ENCODE measurements around the gene HNRNPUL2. TPM values are rescaled to one million over a fixed set of nuclear protein-coding genes. Genes with fewer than 3 reads are reported as not detected.
A peak's percentile ranks its signal among the peaks of the same experiment; 100 is the strongest.
"Not testable (repeated sequence)": the region's sequence is repeated elsewhere in the genome, so short reads cannot be mapped to it uniquely, and the experiment has no call there.

HNRNPUL2 gene
- total RNA-seq, 2 donors from 2014 or later: 21.3 to 41.8 TPM

DNA sequence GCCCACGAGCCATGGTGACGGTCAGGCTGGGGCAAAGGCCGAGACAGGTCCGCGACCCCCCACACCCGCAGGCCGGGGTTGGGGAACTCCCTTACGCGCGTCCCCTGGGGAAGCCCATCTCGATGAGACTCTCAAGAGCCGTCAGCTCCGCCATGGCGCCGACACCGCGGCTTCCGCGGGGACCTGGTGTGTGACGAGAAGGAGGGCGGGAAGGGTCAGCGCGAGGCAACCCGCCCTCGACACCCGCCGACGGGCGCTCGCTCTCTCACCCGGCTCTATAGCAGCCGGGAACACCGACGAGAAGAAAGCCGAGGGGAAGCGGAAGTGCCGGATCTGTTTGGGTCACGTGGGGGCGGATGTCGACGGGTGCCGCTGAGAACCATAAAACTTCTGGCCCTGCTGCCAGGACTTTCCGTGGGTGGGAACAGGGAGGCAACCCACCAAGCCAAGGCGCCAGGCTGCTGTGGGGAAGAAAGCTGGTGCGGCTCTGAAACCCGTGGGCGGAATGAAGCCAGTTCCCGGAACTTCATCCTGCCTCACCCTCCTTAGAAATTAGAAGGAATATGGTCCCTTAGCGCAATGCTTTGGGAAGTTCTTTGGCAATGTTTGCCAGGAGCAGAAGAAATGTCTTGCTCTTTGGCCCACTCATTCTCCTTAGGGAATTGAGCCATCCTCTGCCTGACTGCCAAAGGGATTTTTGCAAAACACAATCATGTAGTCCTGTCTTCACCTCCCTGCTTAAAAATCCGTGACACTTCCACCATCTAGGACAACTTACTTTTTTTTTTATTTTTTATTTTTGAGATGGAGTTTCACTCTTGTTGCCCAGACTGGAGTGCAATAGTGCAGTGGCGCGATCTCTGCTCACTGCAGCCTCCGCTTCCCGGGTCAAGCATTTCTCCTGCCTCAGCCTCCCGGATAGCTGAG, 48.2 kb downstream of the HNRNPUL2 start, which contains the start of gene UBXN1:
TSS of gene UBXN1 (minus strand) at position 304 of the 927 bp plus-strand sequence. CDS start at position 154, 150 bp downstream.
- Histone ChIP-seq H3K4me1 (ENCODE audit: control insufficient read depth in 1 of 2, low read depth in 2 of 2) (peaks cover 11 to 23% of the 10 kb centered on the region in 2 donors), H3K27ac (peak within 1 kb of the TSS; percentile 93 to 97), H3K27me3 (replicated peaks; ENCODE audit: insufficient read depth) (no peaks in the 10 kb centered on the region), H3K4me3 (peak within 1 kb of the TSS; percentile 100), H3K36me3 (peaks cover 16% of the 10 kb centered on the region), H3K9me3 (no peaks in the 10 kb centered on the region)
- ATAC-seq (ENCODE audit: insufficient number of reproducible peaks, low FRiP score, low read depth) (peak; percentile 82), DNase-seq (ENCODE audit: low spot score) (peak; percentile 87)
- TF ChIP-seq, protein P1, sequence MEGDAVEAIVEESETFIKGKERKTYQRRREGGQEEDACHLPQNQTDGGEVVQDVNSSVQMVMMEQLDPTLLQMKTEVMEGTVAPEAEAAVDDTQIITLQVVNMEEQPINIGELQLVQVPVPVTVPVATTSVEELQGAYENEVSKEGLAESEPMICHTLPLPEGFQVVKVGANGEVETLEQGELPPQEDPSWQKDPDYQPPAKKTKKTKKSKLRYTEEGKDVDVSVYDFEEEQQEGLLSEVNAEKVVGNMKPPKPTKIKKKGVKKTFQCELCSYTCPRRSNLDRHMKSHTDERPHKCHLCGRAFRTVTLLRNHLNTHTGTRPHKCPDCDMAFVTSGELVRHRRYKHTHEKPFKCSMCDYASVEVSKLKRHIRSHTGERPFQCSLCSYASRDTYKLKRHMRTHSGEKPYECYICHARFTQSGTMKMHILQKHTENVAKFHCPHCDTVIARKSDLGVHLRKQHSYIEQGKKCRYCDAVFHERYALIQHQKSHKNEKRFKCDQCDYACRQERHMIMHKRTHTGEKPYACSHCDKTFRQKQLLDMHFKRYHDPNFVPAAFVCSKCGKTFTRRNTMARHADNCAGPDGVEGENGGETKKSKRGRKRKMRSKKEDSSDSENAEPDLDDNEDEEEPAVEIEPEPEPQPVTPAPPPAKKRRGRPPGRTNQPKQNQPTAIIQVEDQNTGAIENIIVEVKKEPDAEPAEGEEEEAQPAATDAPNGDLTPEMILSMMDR (IDR thresholded peaks at IDR 0.05): no peak

DNA sequence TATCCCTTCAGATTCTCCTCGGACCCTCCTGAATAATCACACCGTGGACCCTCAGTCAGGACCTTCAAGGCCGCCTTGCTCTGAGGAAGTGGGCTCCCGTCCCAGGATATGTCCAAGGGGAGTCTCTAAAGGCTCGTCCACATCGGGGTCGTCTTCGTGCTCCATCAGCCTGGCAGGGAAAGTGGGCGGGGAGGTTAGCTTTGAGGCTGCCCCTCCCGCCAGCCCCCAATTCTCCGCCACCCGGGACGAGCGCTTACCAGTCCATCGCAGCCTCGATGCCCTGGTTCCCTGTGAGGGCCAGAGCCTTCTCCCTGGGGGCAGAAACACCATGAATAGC, 48.9 kb downstream of the HNRNPUL2 start:
- H3K9me3 ChIP-seq: no peaks in the 10 kb centered on the region
- DNase-seq (ENCODE audit: low spot score) (no peak), ATAC-seq (ENCODE audit: insufficient number of reproducible peaks, low FRiP score, low read depth) (no peak)
- peak overlapping the region; percentile 93 to 97 for H3K27ac ChIP-seq
- peak overlapping the region; percentile 100 for H3K4me3 ChIP-seq
- TF ChIP-seq, protein P1 (IDR thresholded peaks at IDR 0.05): no peak
- peaks cover 16% of the 10 kb centered on the region for H3K36me3 ChIP-seq
- H3K27me3 ChIP-seq (replicated peaks; ENCODE audit: insufficient read depth): no peaks in the 10 kb centered on the region
- peaks cover 11 to 25% of the 10 kb centered on the region in 2 donors for H3K4me1 ChIP-seq (ENCODE audit: control insufficient read depth in 1 of 2, low read depth in 2 of 2)

DNA sequence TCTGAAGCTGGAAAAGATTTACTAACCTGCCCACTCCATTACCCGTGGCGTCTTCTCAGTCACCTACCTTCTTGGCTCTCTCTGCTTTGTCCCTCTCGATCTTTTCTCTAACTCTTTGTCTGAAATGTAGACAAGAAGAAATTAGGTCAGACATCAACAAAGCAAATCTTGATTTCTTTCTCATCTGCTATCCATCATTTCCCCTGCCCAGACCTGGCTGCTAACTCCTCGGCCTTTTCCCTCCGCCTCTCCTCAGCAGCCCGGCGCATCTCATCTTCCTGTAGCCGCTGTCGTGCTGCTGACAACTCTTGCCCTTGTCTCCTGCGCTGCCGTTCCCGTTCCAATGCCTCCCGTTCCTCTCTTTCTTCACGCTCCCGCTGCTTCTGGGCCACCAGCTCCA, 49.5 kb downstream of the HNRNPUL2 start:
- H3K9me3 ChIP-seq: no peaks in the 10 kb centered on the region
- TF ChIP-seq, protein P1 (IDR thresholded peaks at IDR 0.05): no peak
- H3K4me1 ChIP-seq (ENCODE audit: control insufficient read depth in 1 of 2, low read depth in 2 of 2): peaks cover 15 to 31% of the 10 kb centered on the region in 2 donors
- DNase-seq (ENCODE audit: low spot score): no peak
- no peak for ATAC-seq (ENCODE audit: insufficient number of reproducible peaks, low FRiP score, low read depth)
- H3K27me3 ChIP-seq (replicated peaks; ENCODE audit: insufficient read depth): no peaks in the 10 kb centered on the region
- peaks cover 16% of the 10 kb centered on the region for H3K36me3 ChIP-seq
- H3K4me3 ChIP-seq: peak overlapping the region; percentile 100
- peak overlapping the region; percentile 93 to 97 for H3K27ac ChIP-seq

DNA sequence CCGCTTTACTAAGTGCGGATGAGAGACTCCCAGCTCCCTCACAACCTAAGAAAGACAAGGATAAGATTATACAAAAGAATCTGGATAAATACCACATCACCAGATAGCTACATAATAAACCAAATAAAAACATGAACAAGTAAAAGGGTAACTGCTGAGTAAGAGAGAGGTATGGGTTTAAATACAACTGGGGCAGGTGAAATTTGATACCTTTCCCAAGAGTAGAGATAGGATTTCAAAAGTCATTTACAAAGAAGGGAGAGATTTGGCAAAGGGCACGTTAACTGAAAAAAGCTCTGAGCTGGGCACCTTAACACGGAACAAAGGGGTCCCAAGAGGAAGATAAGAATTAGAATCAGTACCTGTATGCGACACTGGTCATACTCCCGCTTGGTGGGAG, 50.1 kb downstream of the HNRNPUL2 start:
- Histone ChIP-seq H3K36me3 (peaks cover 16% of the 10 kb centered on the region), H3K27me3 (replicated peaks; ENCODE audit: insufficient read depth) (no peaks in the 10 kb centered on the region), H3K27ac (no peak overlapping the region), H3K4me3 (no peak overlapping the region), H3K9me3 (no peaks in the 10 kb centered on the region), H3K4me1 (ENCODE audit: control insufficient read depth in 1 of 2, low read depth in 2 of 2) (peaks cover 18 to 34% of the 10 kb centered on the region in 2 donors)
- TF ChIP-seq, protein P1 (IDR thresholded peaks at IDR 0.05): no peak
- DNase-seq (ENCODE audit: low spot score): no peak
- no peak for ATAC-seq (ENCODE audit: insufficient number of reproducible peaks, low FRiP score, low read depth)

DNA sequence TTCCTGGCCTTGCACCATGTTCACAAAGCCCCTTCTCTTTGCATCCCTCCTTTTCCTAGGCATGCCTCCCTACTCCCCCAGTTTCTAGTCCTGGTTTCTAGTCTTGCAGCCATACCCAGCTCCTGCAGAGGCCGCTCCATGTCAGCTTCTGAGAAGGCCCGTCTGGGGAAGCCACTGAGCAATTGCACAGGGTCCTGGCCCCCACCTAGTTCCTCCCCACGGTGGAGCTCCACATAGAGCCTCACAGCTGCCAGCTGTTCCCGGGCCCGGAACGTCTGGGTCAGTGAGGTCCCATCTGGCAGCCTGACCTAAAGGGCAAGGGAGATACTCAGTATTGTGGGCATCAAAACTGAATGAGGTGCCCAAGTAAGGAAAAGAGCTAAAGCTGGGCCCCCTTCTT, 50.6 kb downstream of the HNRNPUL2 start:
- H3K27ac ChIP-seq: no peak overlapping the region
- ATAC-seq (ENCODE audit: insufficient number of reproducible peaks, low FRiP score, low read depth): no peak
- TF ChIP-seq, protein P1 (IDR thresholded peaks at IDR 0.05): no peak
- H3K4me3 ChIP-seq: no peak overlapping the region
- no peaks in the 10 kb centered on the region for H3K9me3 ChIP-seq
- H3K4me1 ChIP-seq (ENCODE audit: control insufficient read depth in 1 of 2, low read depth in 2 of 2): peaks cover 18 to 34% of the 10 kb centered on the region in 2 donors
- H3K36me3 ChIP-seq: peaks cover 16% of the 10 kb centered on the region
- no peaks in the 10 kb centered on the region for H3K27me3 ChIP-seq (replicated peaks; ENCODE audit: insufficient read depth)
- no peak for DNase-seq (ENCODE audit: low spot score)

DNA sequence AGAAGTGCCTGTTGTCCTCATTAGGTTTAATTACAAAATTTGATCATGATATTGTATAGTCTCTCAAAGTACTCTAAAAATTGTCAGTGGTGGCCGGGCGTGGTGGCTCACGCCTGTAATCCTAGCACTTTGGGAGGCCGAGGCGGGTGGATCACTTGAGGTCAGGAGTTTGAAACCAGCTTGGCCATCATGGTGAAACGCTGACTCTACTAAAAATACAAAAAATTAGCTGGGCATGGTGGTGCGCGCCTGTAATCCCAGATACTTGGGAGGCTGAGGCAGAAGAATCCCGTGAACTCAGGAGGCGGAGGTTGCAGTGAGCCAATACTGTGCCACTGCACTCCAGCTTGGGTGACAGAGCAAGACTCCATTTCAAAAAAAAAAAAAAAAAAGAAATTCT, 51.8 kb downstream of the HNRNPUL2 start:
- H3K27ac ChIP-seq; DNase-seq (ENCODE audit: low spot score); H3K4me3 ChIP-seq; H3K27me3 ChIP-seq (replicated peaks; ENCODE audit: insufficient read depth); ATAC-seq (ENCODE audit: insufficient number of reproducible peaks, low FRiP score, low read depth); H3K9me3 ChIP-seq: not testable (repeated sequence)
- Histone ChIP-seq H3K36me3 (peaks cover 16% of the 10 kb centered on the region), H3K4me1 (ENCODE audit: control insufficient read depth in 1 of 2, low read depth in 2 of 2) (peaks cover 24 to 41% of the 10 kb centered on the region in 2 donors)
